Brain microvascular endothelial cell (primary cell): ENCODE measurements around the gene SYT12.

ENCODE experiments used
- DNase-seq: peaks from one replicate; pipeline ENCODE4 v3.0.0-alpha.2; 2020
- H3K27ac ChIP-seq: fragments of 250-450 bp; sonication (Bioruptor Pico); 2 replicates; pipeline ENCODE4 v1.5.1; 2020; ENCODE audit warnings: mild to moderate bottlenecking, moderate library complexity
- H3K27me3 ChIP-seq: fragments of 250-450 bp; sonication (Bioruptor Pico); replicated peaks from 2 replicates; pipeline ENCODE4 v1.5.1; 2020; ENCODE audit warnings: mild to moderate bottlenecking
- H3K36me3 ChIP-seq: fragments of 250-450 bp; sonication (Bioruptor Pico); replicated peaks from 2 replicates; pipeline ENCODE4 v1.5.1; 2020; ENCODE audit warnings: mild to moderate bottlenecking
- H3K4me3 ChIP-seq: 2 replicates; pipeline ENCODE4 v1.5.1; 2011; ENCODE audit warnings: low read depth, mild to moderate bottlenecking, control low read depth, low read length, moderate library complexity
- in situ Hi-C: cut with HindIII; loops from 2 replicates; pipeline ENCODE4 v1.10.0; 2017; ENCODE audit warnings: low sequenced_read_pairs, low pct_ligation_motif_present
- TF ChIP-seq, protein P1 (sequence below): IDR thresholded peaks from 2 replicates; pipeline ENCODE4 v1.5.1; 2011; ENCODE audit warnings: low read depth, mild to moderate bottlenecking, moderate library complexity, low read length, control low read depth, inconsistent platforms; ENCODE audit errors: missing control alignments

Gene SYT12

DNA sequence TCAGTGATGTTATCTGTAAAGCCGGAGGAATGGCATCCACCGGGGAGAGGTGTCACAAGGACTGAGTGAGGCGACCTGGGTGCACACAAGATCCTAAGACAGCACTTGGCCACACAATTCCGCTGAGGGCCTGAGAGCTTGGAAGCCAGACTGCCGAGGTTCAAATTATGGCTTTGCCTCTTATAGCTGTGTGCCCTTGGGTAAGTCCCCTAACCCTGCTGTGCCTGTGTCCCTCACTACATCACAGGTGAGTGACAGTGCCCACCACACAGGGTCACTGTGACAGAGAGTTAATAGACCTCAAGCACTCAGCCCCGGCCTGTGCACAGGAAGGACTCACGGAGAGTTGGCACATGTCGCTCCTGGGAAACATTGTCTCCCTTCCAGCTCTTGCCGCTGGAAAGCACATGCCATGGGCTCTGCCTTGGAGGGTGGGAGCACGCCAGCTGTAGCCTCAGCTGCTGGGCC is 34.3 kb downstream of the SYT12 start:
- Histone ChIP-seq H3K27me3 (no peaks in the 10 kb centered on the region), H3K4me3 (peak overlapping the region; percentile 60), H3K36me3 (no peaks in the 10 kb centered on the region), H3K27ac (no peak overlapping the region)
- TF ChIP-seq, protein P1, sequence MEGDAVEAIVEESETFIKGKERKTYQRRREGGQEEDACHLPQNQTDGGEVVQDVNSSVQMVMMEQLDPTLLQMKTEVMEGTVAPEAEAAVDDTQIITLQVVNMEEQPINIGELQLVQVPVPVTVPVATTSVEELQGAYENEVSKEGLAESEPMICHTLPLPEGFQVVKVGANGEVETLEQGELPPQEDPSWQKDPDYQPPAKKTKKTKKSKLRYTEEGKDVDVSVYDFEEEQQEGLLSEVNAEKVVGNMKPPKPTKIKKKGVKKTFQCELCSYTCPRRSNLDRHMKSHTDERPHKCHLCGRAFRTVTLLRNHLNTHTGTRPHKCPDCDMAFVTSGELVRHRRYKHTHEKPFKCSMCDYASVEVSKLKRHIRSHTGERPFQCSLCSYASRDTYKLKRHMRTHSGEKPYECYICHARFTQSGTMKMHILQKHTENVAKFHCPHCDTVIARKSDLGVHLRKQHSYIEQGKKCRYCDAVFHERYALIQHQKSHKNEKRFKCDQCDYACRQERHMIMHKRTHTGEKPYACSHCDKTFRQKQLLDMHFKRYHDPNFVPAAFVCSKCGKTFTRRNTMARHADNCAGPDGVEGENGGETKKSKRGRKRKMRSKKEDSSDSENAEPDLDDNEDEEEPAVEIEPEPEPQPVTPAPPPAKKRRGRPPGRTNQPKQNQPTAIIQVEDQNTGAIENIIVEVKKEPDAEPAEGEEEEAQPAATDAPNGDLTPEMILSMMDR: no peak
- in situ Hi-C loops: no loop called here
- no peak for DNase-seq

DNA sequence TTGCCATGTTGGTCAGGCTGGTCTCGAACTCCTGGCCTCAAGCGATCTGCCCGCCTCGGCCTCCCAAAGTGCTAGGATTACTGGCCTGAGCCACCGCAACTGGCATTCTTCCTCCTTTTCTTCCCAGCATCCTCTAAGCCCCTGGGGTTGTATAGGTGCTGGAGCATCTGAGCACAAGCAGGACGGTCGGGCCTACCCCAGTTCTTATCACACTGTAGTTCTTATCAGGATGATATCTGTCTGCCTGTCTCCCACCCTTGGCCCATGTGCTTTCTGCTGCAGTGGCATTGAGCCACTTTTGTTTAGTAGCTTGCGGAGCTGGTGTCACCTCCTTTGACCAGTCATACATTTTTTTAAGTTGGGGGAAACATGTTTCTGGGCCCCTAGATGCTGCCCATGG is 35.6 kb downstream of the SYT12 start:
- no peak for DNase-seq
- no peaks in the 10 kb centered on the region for H3K27me3 ChIP-seq
- in situ Hi-C loops: no loop called here
- H3K36me3 ChIP-seq: no peaks in the 10 kb centered on the region
- TF ChIP-seq, protein P1: no peak
- no peak overlapping the region for H3K4me3 ChIP-seq
- no peak overlapping the region for H3K27ac ChIP-seq

DNA sequence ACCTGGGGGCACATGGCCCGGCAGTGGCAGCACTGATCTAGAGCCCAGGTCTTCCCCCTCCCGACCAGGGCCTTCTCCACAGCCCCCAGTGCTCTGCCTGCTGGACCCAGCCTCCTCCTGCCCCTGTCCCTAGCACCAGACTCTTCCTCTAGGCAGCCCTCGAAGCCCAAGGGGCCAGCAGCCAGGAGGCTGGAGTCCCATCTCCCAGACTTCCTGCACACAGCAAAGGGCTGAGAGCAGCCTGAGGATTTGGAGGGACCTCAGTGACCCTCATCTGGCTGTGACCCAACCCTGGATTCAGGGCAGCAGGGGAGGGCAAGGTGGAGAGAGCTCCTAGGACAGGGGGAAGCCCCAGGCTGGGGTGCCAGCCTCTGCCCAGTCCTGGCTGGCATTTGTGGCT is 36.7 kb downstream of the SYT12 start:
- Histone ChIP-seq H3K27me3 (no peaks in the 10 kb centered on the region), H3K36me3 (no peaks in the 10 kb centered on the region), H3K4me3 (no peak overlapping the region), H3K27ac (no peak overlapping the region)
- TF ChIP-seq, protein P1: no peak
- in situ Hi-C loops: no loop called here
- no peak for DNase-seq

DNA sequence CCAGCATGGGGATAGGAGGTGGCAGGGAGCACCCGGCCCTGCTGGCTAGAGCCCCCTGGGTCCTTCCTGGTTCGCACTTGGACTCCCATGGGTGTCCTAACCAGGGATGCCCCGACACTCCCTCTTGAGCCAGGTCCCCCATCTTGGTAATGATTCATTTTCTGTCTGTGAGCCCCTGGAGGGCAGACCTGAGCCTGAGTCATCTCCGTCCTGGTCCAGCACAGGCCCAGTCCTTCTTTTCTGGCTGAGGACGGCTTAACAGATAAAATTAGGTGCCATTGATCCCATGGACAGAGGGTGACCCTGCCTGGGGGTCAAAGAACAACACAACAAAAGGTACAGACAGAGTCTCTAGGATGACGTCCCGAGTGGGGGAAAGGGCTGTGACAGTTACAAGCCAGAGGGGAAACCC is 37.2 kb downstream of the SYT12 start:
- peak; percentile 45 for DNase-seq
- H3K27ac ChIP-seq: no peak overlapping the region
- TF ChIP-seq, protein P1: peak; percentile 22
- no peaks in the 10 kb centered on the region for H3K27me3 ChIP-seq
- in situ Hi-C loops: no loop called here
- no peaks in the 10 kb centered on the region for H3K36me3 ChIP-seq
- no peak overlapping the region for H3K4me3 ChIP-seq

DNA sequence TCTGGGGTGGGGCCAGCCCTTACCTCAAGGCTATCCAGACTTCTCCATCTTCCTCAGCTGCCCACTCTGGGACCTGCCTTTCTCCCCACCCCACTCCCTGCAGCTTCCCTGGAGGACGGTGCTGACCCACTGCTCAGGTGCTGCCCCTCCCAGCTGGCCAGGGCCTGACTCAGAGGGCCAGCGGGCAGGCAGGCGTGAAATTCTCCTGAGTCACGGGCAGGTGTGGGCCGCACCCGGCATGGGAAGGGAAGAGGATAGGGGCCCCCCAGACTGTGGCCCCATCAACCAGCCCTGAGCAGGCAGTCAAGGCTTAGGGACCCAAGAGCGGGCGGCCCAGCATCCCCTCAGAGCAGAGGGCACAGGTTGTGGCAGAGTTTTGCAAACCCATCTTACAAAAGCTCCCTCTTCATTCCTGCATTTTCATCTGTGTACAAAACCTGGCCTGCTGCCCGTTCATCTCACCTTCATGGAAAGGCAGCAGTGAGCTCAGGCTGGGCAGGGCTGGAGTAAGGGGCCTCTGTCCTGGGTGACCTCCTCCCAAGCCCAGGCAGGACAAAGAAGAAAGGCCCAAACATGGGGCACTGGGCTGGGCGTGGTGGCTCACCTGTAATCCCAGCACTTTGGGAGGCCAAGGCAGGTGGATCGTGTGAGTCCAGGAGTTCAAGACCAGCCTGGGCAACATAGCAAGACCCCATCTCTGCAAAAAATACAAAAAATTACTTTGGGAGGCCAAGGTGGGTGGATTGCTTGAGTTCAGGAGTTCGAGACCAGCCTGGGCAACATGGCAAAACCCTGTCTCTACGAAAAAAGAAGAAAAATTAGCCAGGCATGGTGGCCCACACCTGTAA is 39.8 kb downstream of the SYT12 start:
- Histone ChIP-seq H3K27ac (no peak overlapping the region), H3K36me3 (no peaks in the 10 kb centered on the region), H3K27me3 (no peaks in the 10 kb centered on the region), H3K4me3 (no peak overlapping the region)
- TF ChIP-seq, protein P1: no peak
- no peak for DNase-seq
- in situ Hi-C loops: no loop called here
